ENCODE results near the gene MSI2. TPM values are rescaled to one million over a fixed set of nuclear protein-coding genes. Genes with fewer than 3 reads are reported as not detected.
A peak's percentile ranks its signal among the peaks of the same experiment; 100 is the strongest.

Gene MSI2
- total RNA-seq, 4 donors from 2014 or later: 60.7 to 101 (median 70.9) TPM

DNA sequence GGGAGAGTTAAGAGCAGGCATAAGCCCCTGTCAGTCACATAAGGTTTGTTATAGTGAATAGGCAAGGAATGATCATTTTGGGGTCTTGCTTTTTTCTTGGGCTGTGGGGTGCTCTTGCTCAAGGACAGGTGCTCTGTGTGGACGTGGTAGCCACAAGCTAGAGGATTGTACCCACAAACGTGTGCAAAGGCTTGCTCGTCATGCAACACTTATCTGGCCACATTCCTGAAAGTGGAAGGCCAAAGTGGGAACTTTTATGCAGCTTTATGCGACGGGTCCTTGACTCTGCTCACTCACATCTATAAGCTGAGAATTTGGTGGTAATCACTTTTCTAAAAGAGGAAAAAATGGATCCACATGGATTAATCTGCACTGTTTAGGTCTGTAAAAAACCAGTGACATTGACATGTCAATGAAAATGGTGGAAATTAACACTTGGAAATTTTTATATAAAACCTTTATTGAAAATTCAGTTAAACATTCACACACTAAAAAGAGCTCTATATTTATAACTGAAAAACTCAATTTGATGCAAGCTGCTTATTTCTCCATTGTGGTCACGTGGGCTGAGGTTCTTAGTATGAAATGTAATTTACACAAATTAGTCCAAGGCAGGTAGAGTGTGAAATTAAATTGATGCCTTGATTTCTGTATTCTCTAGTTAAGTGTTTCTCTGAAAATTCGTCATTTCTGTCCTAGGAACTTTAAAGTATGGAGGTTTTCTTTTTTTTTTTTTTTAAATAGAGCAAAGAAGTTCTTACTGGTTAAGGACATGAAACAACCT lies 162.3 kb downstream of the MSI2 start:
- 41 to 47% methylated on average over 7 of the region's 7 CpGs for WGBS, 2 donors
- no peaks in the 10 kb centered on the region for H3K9me3 ChIP-seq
- H3K27me3 ChIP-seq: no peaks in the 10 kb centered on the region
- peaks cover 16 to 28% of the 10 kb centered on the region in 2 donors for H3K4me1 ChIP-seq
- peak in 1 of 2 donors; percentile 53 for DNase-seq
- intact Hi-C loops (cut with DNase I): no loop called here
- H3K4me3 ChIP-seq (replicated peaks in 1 of 3): no peak overlapping the region
- H3K36me3 ChIP-seq: no peaks in the 10 kb centered on the region
- peak overlapping the region in 2 of 3 donors; percentile 41 to 64 for H3K27ac ChIP-seq
- no peak for TF ChIP-seq POLR2A (IDR thresholded peaks at IDR 0.05)
- TF ChIP-seq, protein P1, sequence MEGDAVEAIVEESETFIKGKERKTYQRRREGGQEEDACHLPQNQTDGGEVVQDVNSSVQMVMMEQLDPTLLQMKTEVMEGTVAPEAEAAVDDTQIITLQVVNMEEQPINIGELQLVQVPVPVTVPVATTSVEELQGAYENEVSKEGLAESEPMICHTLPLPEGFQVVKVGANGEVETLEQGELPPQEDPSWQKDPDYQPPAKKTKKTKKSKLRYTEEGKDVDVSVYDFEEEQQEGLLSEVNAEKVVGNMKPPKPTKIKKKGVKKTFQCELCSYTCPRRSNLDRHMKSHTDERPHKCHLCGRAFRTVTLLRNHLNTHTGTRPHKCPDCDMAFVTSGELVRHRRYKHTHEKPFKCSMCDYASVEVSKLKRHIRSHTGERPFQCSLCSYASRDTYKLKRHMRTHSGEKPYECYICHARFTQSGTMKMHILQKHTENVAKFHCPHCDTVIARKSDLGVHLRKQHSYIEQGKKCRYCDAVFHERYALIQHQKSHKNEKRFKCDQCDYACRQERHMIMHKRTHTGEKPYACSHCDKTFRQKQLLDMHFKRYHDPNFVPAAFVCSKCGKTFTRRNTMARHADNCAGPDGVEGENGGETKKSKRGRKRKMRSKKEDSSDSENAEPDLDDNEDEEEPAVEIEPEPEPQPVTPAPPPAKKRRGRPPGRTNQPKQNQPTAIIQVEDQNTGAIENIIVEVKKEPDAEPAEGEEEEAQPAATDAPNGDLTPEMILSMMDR (IDR thresholded peaks at IDR 0.05): no peak

DNA sequence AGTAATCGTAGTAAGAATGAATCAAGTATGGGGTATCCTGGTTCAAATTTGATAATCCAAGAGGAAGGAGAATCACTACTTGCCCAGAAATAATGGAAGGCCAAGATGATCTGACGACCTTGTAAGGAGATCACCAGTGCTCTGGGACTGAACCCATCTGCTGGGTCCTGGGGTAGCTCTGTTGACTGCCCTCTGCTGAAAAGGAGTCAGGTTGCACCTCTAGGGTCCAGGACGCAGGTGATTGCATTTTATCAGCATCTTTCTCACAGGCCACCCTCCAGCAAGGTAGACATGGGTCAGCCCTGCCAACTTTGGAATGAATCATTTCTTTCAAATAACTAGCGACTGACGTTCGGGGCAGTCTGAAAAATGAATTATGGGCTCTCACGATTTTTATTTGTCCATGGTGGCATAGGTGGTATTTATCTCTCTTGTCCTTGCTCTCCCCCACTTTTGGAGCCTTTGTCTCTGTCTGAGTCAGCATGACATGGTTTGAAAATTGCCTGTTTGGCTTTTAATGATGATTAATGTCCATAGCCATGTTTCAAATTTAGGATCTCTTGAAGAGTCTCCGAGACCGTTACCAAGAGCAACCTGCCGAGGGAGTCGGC lies 163.7 kb downstream of the MSI2 start:
- intact Hi-C loops (cut with DNase I): no loop called here
- Histone ChIP-seq H3K4me3 (replicated peaks in 1 of 3) (no peak overlapping the region), H3K9me3 (no peaks in the 10 kb centered on the region), H3K27ac (no peak overlapping the region), H3K36me3 (no peaks in the 10 kb centered on the region), H3K4me1 (peaks cover 16 to 28% of the 10 kb centered on the region in 2 donors), H3K27me3 (no peaks in the 10 kb centered on the region)
- DNase-seq: no peak
- 91 to 95% methylated on average over 11 of the region's 11 CpGs for WGBS, 2 donors
- TF ChIP-seq, protein P1 (IDR thresholded peaks at IDR 0.05): no peak
- no peak for TF ChIP-seq POLR2A (IDR thresholded peaks at IDR 0.05)

DNA sequence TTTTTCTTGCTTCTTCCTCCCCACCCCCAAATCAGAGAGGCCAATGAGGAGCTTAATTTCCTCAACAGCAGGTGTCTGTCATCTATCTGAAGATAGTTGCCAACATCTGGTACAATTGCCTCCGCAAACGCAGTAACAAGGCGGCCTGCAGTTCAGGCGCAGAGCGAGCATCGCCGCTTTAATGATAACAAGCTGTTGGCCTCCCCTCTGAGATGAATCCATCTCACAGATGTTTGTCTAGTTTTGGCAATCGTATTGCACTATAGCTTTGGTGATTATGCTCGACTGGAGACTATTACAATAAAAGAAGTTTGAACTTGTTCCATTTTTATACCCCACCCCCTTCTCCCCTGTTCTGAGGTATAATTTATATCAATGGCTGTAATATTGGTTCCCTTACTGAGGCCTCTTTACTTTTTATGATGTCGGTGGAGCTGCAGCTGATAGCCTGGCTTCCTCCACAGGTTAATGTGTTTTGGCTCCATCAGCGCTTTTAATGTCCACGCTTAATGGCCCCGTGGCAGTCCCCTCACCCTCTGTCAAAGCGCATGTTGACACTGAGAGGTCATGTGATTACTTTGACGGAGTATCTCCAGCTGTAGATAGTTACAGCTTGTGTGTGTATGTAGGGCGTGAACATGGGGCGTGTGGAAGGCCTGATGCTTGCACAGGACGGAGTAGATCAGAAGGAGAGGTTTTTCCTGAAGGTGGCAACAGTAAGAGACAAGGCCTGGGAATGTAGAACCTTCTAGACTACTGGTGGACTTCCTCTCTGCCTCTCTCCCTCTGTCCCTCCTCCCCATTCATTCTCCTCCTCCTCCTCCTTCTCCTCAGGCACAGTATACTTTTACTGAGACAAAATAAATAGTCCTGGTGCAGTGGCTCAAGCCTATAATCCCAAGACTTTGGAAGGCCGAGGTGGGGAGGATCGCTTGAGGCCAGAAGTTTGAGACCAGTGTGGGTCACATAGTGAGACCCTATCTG lies 164.7 kb downstream of the MSI2 start:
- no peaks in the 10 kb centered on the region for H3K27me3 ChIP-seq
- H3K4me3 ChIP-seq (replicated peaks in 1 of 3): no peak overlapping the region
- H3K36me3 ChIP-seq: no peaks in the 10 kb centered on the region
- peaks cover 16 to 22% of the 10 kb centered on the region in 2 donors for H3K4me1 ChIP-seq
- H3K27ac ChIP-seq: no peak overlapping the region
- TF ChIP-seq, protein P1 (IDR thresholded peaks at IDR 0.05): no peak
- no peak for TF ChIP-seq POLR2A (IDR thresholded peaks at IDR 0.05)
- intact Hi-C loops (cut with DNase I): no loop called here
- H3K9me3 ChIP-seq: no peaks in the 10 kb centered on the region
- 88 to 91% methylated on average over 20 of the region's 20 CpGs for WGBS, 2 donors
- no peak for DNase-seq

DNA sequence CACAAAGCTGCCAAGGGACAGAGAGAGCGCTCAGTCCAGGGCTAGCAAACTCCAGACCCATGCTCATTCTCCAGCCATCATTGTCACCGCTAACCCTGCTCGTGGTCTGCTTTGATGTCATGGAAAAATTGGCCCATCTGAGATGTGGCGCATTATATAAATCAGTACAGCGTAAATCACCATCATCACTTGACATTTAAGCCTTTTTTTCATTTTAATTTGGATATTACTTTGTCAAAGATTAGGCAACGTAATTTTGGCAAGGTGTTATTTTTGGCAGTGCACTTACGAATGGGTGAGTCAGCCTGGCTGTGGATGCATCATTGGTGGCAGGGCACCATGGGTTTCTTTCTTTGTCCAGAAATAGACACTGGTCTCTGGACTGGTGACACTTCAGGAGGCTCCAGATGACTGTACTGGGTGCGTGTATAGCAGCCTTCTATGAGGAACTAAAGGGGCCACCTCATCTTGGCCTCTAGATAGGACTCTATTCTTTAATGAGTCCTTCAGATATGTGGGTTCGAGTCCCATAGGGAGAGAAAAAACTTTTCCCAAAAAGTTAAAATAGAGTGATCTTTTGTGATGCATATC lies 166.3 kb downstream of the MSI2 start:
- H3K9me3 ChIP-seq: no peaks in the 10 kb centered on the region
- H3K36me3 ChIP-seq: no peaks in the 10 kb centered on the region
- peak in 1 of 2 donors; percentile 21 for DNase-seq
- H3K27ac ChIP-seq: no peak overlapping the region
- TF ChIP-seq, protein P1 (IDR thresholded peaks at IDR 0.05): no peak
- TF ChIP-seq POLR2A (IDR thresholded peaks at IDR 0.05): no peak
- no peak overlapping the region for H3K4me3 ChIP-seq (replicated peaks in 1 of 3)
- peaks cover 12 to 13% of the 10 kb centered on the region in 2 donors for H3K4me1 ChIP-seq
- WGBS, 2 donors: 82 to 88% methylated on average over 9 of the region's 9 CpGs
- no peaks in the 10 kb centered on the region for H3K27me3 ChIP-seq
- intact Hi-C loops (cut with DNase I): no loop called here

All from thyroid gland (tissue), 4 donors.